Upper lobe of left lung (tissue), 6 donors: ENCODE data around the gene TMCC1. TPM values are rescaled to one million over a fixed set of nuclear protein-coding genes. Genes with fewer than 3 reads are reported as not detected.

ENCODE experiments used
- ATAC-seq, 2 donors: fragments of 200-7000 bp; cut with Tn5 transposase; one replicate each; pipeline ENCODE4 v1.9.1; 2022; ENCODE audit warnings: mild to moderate bottlenecking in 2 of 2, moderate library complexity in 2 of 2; ENCODE audit not compliant: low FRiP score in 2 of 2
- DNase-seq, 2 donors: peaks; one replicate each; pipeline ENCODE4 v3.0.0-alpha.2; 2019 to 2020
- H3K27ac ChIP-seq, 4 donors: fragments of 200-600 bp; sonication (generic); one replicate each; pipeline ENCODE4 v1.5.1; 2016 to 2019
- H3K27me3 ChIP-seq, 4 donors: fragments of 200-600 bp; sonication (generic); one replicate each; pipeline ENCODE4 v1.5.1; 2017 to 2019
- H3K36me3 ChIP-seq, 4 donors: fragments of 200-600 bp; sonication (generic); one replicate each; pipeline ENCODE4 v1.5.1; 2016 to 2019
- H3K4me1 ChIP-seq, 4 donors: fragments of 200-600 bp; sonication (generic); one replicate each; pipeline ENCODE4 v1.5.1; 2018 to 2019
- H3K4me3 ChIP-seq, 4 donors: fragments of 200-600 bp; sonication (generic); one replicate each; pipeline ENCODE4 v1.5.1; 2017 to 2019; ENCODE audit warnings: mild to moderate bottlenecking in 2 of 4, moderate library complexity in 1 of 4
- H3K9me3 ChIP-seq, 4 donors: fragments of 200-600 bp; sonication (generic); one replicate each; pipeline ENCODE4 v1.5.1; 2018 to 2019
- EP300 ChIP-seq, 4 donors: sonication (generic); formaldehyde crosslinking; IDR thresholded peaks; one replicate each; pipeline ENCODE4 v1.5.1; 2017; ENCODE audit warnings: antibody characterized with exemption in 4 of 4, control low read depth in 2 of 4
- POLR2A ChIP-seq, 4 donors: fragments of 450-650 bp; IDR thresholded peaks; one replicate each; pipeline ENCODE4 v1.5.1; 2016 to 2017; ENCODE audit warnings: antibody characterized with exemption in 4 of 4, mild to moderate bottlenecking in 2 of 4
- POLR2AphosphoS5 ChIP-seq, 2 donors: sonication (generic); formaldehyde crosslinking; IDR thresholded peaks; one replicate each; pipeline ENCODE4 v1.5.1; 2017; ENCODE audit warnings: antibody characterized with exemption in 2 of 2
- WGBS, 2 donors: methylation state at CpG; one replicate each; pipeline ENCODE4 v1.1.5; 2017 to 2018; 5-methylcytosine and 5-hydroxymethylcytosine counted together
- total RNA-seq, 6 donors: library from RNA; depleted of rRNA in 4 of 6; stranded (reverse); fragments of >200 nt in 4 of 6; gene quantifications; one replicate each; pipeline versions ENCODE4 v1.1.0 to v1.2.1, GENCODE V29; 2016 to 2021
- TF ChIP-seq, protein P1 (sequence below), 6 experiments: fragments of 450-650 bp in 4 of 6; fragments of 200-600 bp in 2 of 6; sonication (generic) in 2 of 6; IDR thresholded peaks; one replicate each; pipeline ENCODE4 v1.5.1; 2016 to 2019; ENCODE audit warnings: antibody characterized with exemption in 6 of 6
- donor health status: DM: no; HTN: no; CAD: no; lungs with moderate emphysema.
- donor health status: DM: no; HTN: yes; CAD: no; lungs with severe emphysema.

TMCC1 gene
- total RNA-seq, 6 donors from 2014 or later, result 16.9 to 39.2 (median 27.9) TPM

DNA sequence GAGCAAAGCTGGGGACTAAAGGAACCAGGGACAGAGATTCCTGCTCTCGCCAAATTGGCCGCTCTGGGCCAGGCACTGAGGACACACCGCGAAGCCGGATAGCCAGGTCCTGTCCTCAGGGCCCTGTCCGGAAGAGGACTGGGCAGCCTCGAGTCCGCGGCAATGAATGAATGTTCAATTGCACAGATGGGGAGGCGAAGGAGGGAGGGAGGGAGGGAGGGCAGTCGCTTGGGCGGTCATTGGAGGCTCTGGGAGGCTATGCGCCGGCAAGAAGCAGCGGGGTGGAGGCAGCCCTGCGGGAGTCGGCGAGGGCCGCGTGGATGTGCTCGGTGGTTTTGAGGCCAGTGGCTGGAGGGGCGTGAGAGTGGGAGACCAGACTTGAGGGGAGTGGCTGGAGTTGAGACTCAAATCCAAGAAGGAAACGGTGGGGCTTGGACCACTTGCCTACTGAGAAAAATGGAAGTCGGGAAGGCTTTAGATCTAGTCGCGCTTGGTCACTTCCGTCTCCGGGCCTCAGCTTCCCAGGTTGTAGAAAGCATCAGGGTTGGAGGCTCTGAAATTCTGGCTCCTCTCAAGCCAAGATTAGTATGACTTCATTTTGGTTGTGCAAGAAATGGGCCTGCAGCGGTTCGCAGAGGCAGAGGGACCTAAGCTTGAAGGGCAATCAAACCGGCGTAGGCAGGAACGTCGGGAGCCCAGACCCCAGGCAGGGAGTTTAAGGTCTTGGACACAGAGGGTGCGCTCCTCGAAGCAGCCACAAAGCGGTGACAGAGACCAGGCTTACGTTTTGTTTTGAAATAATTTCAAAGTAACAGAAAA is 266.0 kb downstream of the TMCC1 start:
- DNase-seq (peak; percentile 79 to 86), ATAC-seq (peak; percentile 71)
- TF ChIP-seq POLR2A (IDR thresholded peaks at IDR 0.05) (peak in 1 of 4 donors; percentile 41), POLR2AphosphoS5 (IDR thresholded peaks at IDR 0.05) (peak in 1 of 2 donors; percentile 12), EP300 (IDR thresholded peaks at IDR 0.05) (no peak)
- TF ChIP-seq, protein P1, sequence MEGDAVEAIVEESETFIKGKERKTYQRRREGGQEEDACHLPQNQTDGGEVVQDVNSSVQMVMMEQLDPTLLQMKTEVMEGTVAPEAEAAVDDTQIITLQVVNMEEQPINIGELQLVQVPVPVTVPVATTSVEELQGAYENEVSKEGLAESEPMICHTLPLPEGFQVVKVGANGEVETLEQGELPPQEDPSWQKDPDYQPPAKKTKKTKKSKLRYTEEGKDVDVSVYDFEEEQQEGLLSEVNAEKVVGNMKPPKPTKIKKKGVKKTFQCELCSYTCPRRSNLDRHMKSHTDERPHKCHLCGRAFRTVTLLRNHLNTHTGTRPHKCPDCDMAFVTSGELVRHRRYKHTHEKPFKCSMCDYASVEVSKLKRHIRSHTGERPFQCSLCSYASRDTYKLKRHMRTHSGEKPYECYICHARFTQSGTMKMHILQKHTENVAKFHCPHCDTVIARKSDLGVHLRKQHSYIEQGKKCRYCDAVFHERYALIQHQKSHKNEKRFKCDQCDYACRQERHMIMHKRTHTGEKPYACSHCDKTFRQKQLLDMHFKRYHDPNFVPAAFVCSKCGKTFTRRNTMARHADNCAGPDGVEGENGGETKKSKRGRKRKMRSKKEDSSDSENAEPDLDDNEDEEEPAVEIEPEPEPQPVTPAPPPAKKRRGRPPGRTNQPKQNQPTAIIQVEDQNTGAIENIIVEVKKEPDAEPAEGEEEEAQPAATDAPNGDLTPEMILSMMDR (IDR thresholded peaks at IDR 0.05), result peak; percentile 78 to 90 (median 83)
- H3K4me1 ChIP-seq, result peaks cover 59 to 64% (median 60%) of the 10 kb centered on the region in 4 donors
- no peaks in the 10 kb centered on the region for H3K9me3 ChIP-seq
- H3K27ac ChIP-seq, result peak overlapping the region; percentile 93 to 99 (median 97)
- H3K4me3 ChIP-seq, result peak overlapping the region in 3 of 4 donors; percentile 45 to 71 (median 61)
- WGBS, 2 donors, result 0 to 1% methylated on average over 24 to 38 of the region's 38 CpGs
- H3K27me3 ChIP-seq, result no peaks in the 10 kb centered on the region
- H3K36me3 ChIP-seq, result no peaks in the 10 kb centered on the region

DNA sequence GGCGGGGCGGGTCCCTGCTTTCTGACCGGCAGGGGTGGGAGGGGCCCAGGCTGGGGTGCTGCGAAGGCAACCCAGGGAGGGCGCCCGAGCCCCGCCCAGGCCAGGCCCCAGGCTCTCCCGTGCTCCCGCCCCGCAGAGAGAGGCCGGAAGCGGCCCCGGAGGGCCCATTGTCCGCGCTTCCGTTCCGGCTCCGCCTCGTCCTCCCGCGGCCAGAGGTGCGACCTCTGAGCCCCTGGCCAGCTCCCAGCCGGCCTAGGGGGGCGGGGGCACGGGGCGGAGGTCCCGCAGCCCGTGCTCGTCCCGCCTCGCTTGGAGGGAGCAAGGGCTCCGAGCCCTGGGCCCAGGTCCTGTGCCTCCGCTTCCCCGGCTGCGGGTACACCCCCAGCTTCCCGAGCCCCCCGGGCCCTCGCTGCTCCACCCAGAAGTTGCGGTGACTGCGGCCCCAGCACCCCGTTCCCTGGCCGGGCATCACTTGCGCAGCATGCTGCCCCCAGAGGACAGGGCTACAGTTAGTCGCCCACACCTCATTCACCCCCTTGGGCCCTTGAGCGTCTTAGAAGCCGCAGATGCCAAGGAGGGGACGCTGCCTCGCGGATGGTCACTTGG is 266.7 kb downstream of the TMCC1 start:
- peak; percentile 97 to 98 for DNase-seq
- peak overlapping the region; percentile 45 to 71 (median 60) for H3K4me3 ChIP-seq
- ATAC-seq, result peak; percentile 94
- H3K4me1 ChIP-seq, result peaks cover 65 to 71% (median 67%) of the 10 kb centered on the region in 4 donors
- H3K9me3 ChIP-seq, result no peaks in the 10 kb centered on the region
- H3K27me3 ChIP-seq, result no peaks in the 10 kb centered on the region
- WGBS, 2 donors, result 0 to 1% methylated on average over 1 to 29 of the region's 49 CpGs
- H3K27ac ChIP-seq, result peak overlapping the region; percentile 93 to 99 (median 97)
- TF ChIP-seq POLR2A (IDR thresholded peaks at IDR 0.05) (peak in 3 of 4 donors; percentile 66 to 95 (median 82)), POLR2AphosphoS5 (IDR thresholded peaks at IDR 0.05) (peak; percentile 81 to 86), EP300 (IDR thresholded peaks at IDR 0.05) (peak in 2 of 4 donors; percentile 59 to 81)
- TF ChIP-seq, protein P1 (IDR thresholded peaks at IDR 0.05), result peak in 3 of 6 experiments; percentile 7 to 28 (median 21)
- no peaks in the 10 kb centered on the region for H3K36me3 ChIP-seq

DNA sequence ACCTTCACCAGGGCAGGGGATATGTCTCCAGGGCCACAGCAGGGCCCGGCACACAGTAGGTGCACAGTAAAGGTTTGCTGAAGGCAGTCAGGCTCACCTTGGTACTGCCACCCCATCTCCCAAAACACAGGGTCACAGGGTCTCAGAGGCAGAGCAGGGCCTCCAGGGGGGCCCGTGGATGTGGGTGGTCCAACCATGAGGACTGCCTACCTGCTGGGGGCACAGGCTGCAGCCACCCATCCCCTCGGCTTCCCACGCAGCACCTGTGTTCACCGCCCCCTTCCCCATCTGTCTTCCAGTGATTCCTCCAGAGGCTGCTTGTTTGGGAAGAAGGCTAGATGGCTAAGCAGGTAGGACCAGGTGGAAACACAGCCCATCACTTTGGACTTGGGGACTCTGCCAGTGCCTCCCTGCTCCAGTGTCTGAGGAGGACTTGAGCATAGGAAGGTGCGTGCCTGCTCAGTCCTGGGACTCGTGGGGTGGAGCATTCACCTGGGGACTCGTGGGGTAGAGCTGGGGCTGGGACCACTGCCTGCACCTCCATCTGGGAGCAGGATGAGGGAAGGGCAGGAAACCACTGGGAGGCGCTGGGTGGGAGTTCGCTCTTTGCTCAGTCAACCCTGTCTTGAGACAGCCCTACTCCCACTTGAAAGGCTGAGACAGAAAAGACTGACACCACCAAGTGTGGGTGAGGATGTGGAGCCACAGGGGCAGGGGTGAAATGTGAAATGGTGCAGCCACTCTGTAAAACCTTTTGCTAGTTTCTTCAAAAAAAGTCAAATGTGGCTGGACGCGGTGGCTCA is 268.2 kb downstream of the TMCC1 start:
- 72% methylated on average over 6 to 11 of the region's 12 CpGs for WGBS, 2 donors
- Histone ChIP-seq H3K27ac (peak overlapping the region; percentile 93 to 99 (median 97)), H3K4me1 (peaks cover 65 to 82% (median 78%) of the 10 kb centered on the region in 4 donors), H3K9me3 (no peaks in the 10 kb centered on the region), H3K27me3 (no peaks in the 10 kb centered on the region), H3K36me3 (no peaks in the 10 kb centered on the region), H3K4me3 (no peak overlapping the region)
- TF ChIP-seq EP300 (IDR thresholded peaks at IDR 0.05), result no peak
- TF ChIP-seq POLR2A (IDR thresholded peaks at IDR 0.05), result peak in 1 of 4 donors; percentile 1
- peak in 1 of 2 donors; percentile 19 for DNase-seq
- no peak for ATAC-seq

DNA sequence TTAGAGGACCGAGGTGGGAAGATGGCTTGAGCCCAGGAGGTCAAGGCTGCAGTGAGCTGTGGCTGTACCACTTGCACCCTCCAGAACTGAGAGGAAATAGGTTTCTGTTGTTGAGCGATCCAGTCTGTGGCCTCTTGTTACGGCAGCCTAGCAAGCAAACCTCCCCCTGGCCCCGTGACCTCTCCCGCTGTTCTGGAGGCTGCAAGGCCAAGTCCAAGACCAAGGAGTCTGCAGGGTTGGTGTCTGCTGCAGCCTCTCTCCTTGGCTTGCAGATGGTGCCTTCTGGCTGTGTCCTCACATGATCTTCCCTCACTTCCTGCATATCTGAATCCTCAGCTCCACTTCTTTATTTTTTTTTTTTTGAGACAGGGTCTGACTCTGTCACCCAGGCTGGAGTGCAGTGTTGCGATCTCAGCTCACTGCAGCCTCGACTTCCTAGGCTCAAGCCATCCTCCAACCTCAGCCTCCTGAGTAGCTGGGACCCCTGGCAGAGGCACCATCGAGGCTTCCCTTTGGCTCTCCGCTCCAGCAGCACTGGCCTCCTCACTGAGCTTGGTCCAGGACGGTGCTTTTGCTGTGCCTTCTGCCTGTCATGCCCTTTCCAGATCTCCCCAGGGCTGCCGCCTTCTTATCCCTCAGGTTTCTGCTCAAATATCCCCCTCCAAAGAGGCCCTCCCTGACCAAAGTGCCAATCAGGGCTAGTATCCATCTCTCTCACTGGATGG is 269.0 kb downstream of the TMCC1 start:
- no peaks in the 10 kb centered on the region for H3K27me3 ChIP-seq
- no peaks in the 10 kb centered on the region for H3K36me3 ChIP-seq
- TF ChIP-seq POLR2A (IDR thresholded peaks at IDR 0.05) (peak in 1 of 4 donors; percentile 26), EP300 (IDR thresholded peaks at IDR 0.05) (peak in 1 of 4 donors; percentile 15), POLR2AphosphoS5 (IDR thresholded peaks at IDR 0.05) (peak in 1 of 2 donors; percentile 11)
- TF ChIP-seq, protein P1 (IDR thresholded peaks at IDR 0.05), result no peak
- 61 to 62% methylated on average over 8 to 11 of the region's 11 CpGs for WGBS, 2 donors
- peaks cover 66 to 88% (median 84%) of the 10 kb centered on the region in 4 donors for H3K4me1 ChIP-seq
- no peaks in the 10 kb centered on the region for H3K9me3 ChIP-seq
- no peak for DNase-seq
- no peak for ATAC-seq
- H3K4me3 ChIP-seq, result no peak overlapping the region
- peak overlapping the region; percentile 93 to 99 (median 97) for H3K27ac ChIP-seq
